ENCODE data around the gene FAM170A.

DNA sequence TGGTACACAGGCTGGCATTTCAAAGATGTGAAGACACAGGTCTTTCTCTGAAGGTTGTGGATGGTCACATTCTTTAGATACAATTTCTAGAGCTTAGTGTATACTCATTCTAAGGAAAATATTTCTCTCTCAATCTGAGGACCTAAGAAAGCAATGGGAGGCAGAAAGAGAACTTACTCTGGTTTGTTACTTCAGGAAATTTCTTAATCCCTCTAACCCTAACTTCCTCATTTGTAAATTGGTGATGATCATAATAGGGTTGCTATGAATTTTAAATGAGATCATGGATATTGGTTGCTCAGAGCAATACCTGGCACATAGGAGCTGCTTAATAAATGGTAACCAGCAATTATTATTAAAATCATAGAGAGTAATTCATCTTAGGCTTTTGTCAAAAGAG, 22.1 kb downstream of the FAM170A start:
- TF ChIP-seq, protein P1, sequence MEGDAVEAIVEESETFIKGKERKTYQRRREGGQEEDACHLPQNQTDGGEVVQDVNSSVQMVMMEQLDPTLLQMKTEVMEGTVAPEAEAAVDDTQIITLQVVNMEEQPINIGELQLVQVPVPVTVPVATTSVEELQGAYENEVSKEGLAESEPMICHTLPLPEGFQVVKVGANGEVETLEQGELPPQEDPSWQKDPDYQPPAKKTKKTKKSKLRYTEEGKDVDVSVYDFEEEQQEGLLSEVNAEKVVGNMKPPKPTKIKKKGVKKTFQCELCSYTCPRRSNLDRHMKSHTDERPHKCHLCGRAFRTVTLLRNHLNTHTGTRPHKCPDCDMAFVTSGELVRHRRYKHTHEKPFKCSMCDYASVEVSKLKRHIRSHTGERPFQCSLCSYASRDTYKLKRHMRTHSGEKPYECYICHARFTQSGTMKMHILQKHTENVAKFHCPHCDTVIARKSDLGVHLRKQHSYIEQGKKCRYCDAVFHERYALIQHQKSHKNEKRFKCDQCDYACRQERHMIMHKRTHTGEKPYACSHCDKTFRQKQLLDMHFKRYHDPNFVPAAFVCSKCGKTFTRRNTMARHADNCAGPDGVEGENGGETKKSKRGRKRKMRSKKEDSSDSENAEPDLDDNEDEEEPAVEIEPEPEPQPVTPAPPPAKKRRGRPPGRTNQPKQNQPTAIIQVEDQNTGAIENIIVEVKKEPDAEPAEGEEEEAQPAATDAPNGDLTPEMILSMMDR (IDR thresholded peaks at IDR 0.05), result no peak
- TF ChIP-seq POLR2AphosphoS5 (IDR thresholded peaks at IDR 0.05; ENCODE audit: low read depth, low read length), result no peak

Measured in Panc1 (cell line).